ENCODE results near the gene DDX55.
A peak's percentile ranks its signal among the peaks of the same experiment; 100 is the strongest.
"Not testable (repeated sequence)": the region's sequence is repeated elsewhere in the genome, so short reads cannot be mapped to it uniquely, and the experiment has no call there.

Gene DDX55, protein sequence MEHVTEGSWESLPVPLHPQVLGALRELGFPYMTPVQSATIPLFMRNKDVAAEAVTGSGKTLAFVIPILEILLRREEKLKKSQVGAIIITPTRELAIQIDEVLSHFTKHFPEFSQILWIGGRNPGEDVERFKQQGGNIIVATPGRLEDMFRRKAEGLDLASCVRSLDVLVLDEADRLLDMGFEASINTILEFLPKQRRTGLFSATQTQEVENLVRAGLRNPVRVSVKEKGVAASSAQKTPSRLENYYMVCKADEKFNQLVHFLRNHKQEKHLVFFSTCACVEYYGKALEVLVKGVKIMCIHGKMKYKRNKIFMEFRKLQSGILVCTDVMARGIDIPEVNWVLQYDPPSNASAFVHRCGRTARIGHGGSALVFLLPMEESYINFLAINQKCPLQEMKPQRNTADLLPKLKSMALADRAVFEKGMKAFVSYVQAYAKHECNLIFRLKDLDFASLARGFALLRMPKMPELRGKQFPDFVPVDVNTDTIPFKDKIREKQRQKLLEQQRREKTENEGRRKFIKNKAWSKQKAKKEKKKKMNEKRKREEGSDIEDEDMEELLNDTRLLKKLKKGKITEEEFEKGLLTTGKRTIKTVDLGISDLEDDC

DNA sequence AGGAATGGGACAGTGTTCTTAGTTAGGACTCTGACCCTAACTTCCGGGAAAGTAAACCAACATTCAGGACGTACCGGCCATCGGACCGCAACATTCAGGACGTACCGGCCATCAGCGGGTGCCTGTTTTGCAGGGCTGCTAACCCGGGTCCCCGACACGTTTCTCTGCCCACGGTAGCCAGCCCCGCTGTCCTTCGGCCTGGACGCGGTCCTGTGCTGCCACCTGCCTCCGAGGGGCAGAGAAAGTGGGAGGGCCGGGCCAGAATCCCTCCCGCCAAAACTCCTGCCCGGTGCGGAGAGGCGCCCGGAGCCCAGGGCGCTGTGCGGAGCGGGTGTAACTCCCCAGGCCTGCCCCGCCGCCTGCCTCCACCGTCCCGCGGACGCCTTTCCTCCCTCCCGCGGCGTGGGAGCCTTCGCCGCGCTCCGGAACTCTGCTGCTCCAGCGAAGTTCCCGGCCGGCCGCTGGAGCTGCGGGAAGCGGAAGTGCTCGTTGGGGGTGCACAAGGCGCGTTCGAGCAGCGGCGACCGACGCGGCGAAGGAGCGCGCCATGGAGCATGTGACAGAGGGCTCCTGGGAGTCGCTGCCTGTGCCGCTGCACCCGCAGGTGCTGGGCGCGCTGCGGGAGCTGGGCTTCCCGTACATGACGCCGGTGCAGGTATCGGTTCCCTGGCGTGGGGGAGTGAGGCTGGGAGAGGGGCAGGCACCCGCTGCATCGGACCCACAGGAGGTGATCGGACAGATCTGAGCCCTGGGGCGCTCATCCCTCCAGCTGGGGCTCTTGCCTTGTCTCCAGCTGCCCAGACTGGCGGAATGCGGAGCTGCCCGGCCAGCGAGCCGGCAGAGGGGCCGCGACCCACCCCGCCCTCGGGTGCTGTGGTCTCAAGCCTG is at the start of gene DDX55:
Gene DDX55 (plus strand): TSS at position 498 of the 888 bp plus-strand sequence. CDS start 50 bp downstream, at position 548.
- peak; percentile 82 to 84 for DNase-seq

DNA sequence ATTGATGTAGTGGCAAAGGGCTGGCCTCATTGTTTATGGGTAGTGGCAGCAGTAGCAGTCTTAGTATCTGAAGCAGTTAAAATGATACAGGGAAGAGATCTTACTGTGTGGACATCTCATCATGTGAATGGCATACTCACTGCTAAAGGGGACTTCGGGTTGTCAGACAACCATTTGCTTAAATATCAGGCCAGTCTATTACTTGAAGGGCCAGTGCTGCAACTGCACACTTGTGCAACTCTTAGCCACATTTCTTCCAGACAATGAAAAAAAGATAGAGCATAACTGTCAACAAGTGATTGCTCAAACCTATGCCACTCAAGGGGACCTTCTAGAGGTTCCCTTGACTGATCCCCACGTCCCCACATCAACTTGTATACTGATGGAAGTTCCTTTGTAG is 47.8 kb upstream of the DDX55 start:
- DNase-seq = not testable (repeated sequence)

DNA sequence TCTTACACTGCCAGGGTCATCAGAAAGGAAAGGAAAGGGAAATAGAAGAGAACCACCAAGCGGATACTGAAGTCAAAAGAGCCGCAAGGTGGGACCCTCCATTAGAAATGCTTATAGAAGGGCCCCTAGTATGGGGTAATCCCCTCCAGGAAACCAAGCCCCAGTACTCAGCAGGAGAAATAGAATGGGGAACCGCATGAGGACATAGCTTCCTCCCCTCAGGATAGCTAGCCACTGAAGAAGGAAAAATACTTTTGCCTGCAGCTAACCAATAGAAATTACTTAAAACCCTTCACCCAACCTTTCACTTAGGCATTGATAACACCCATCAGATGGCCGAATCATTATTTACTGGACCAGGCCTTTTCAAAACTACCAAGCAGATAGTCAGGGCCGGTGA is 47.1 kb upstream of the DDX55 start:
- not testable (repeated sequence) for DNase-seq

DNA sequence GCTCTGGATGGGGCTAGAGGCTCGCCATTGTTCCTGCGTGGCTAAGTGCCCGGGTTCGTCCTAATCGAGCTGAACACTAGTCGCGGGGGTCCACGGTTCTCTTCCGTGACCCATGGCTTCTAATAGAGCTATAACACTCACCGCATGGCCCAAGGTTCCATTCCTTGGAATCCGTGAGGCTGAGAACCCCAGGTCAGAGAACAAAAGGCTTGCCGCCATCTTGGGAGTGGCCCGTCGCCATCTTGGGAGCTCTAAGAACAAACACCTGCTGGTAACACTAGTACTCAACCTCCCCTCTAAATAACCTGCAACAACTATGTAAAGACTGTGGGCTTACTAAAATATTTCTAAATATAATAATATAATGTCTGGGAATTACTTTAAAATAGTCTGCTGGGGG is 43.4 kb upstream of the DDX55 start:
- not testable (repeated sequence) for DNase-seq

- no peak for DNase-seq
These were observed 42.4 kb upstream of the DDX55 start for GRCh38 chr12:123559468-123559867.

DNA sequence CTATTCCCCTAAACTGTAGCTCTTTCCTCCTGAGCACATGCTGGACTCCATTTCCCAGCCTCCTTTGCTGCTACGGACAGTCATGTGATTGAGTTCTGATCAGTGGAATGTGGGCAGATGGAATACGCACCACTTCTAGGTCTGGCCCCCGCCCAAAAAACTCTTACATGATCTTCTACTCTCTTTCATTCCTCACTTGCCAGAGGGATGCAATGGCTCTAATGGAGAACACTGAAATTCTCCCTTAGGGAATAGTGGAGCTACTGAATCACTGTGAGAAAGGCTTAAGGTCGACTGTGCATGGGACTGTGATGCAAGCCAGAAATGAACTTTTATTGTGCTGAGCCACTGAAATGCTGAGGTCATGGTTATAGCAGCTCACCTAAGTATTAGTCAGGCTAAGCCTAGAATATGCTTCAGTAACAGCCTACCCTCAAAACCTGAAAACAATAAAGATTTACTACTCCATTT is 30.5 kb upstream of the DDX55 start:
- no peak for DNase-seq

DNA sequence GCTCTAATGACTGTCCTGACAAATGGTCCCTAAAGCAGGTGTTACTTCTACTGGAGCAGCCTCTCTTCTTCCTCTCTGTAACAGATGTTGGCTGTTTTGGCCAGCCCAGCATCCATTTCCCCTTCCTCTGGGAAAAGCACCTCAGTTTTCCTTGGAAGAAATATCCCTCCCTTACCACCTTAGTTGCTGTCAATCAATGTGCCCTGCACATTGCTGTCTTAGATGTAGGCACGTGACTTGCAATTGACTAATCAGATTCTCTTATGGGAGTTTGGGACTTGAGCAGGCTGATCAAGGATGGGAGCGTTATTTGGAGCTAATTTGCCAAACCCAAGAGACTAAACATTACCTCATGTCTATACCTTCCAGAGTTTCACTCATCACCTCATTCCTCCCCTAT is 29.5 kb upstream of the DDX55 start:
- DNase-seq = no peak

- no peak for DNase-seq
These were observed 28.0 kb upstream of the DDX55 start for GRCh38 chr12:123573870-123574269.

DNA sequence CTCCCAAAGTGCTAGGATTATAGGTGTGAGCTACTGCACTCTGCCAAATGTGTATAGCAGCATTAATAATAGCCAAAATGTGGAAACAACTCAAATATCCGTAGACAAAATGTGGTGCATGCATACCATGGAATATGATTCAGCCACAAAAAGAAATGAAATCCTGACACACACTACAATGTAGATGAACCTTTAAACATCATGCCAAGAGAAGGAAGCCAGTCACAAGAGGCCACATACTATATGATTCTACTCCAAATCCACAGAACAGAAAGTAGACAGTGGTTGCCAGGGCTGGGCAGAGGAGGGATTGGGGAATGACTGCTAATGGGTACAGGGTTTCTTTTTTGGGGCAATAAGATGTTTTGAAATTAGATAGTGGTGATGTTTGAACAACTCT is 25.3 kb upstream of the DDX55 start:
- no peak for DNase-seq

- no peak for DNase-seq
These were observed 23.7 kb upstream of the DDX55 start for GRCh38 chr12:123578243-123578642.

DNA sequence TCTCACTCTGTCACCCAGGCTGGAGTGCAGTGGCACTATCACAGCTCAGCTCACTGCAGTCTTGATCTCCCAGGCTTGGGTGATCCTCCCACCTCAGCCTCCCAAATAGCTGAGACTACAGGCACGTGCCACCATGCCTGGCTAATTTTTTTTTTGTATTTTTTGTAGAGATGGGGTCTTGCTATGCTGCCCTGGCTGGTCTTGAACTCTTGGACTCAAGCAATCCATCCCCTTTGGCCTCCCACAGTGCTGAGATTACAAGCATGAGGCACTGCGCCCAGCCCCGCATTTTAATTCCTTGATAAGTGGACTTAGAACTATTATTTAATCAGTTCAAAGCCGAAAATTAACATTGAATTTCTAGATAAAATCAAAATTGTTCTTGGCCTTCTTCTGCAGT is 23.1 kb upstream of the DDX55 start:
- DNase-seq = not testable (repeated sequence)

DNA sequence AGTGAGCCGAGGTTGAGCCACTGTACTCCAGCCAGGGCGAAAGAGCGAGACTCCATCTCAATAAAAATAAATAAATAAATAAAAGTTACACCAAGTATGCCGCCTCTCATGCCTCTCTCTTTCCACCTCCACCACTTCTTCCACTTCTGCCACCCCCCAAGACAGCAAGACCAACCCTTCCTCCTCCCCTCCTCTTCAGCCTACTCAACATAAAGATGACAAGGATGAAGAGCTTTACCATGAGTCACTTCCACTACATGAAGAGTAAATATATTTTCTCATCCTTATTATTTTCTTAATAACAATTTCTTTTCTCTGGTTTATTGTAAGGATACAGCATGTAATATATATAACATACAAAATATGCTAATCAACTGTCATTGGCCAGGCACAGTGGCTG is 21.1 kb upstream of the DDX55 start:
- no peak for DNase-seq

DNA sequence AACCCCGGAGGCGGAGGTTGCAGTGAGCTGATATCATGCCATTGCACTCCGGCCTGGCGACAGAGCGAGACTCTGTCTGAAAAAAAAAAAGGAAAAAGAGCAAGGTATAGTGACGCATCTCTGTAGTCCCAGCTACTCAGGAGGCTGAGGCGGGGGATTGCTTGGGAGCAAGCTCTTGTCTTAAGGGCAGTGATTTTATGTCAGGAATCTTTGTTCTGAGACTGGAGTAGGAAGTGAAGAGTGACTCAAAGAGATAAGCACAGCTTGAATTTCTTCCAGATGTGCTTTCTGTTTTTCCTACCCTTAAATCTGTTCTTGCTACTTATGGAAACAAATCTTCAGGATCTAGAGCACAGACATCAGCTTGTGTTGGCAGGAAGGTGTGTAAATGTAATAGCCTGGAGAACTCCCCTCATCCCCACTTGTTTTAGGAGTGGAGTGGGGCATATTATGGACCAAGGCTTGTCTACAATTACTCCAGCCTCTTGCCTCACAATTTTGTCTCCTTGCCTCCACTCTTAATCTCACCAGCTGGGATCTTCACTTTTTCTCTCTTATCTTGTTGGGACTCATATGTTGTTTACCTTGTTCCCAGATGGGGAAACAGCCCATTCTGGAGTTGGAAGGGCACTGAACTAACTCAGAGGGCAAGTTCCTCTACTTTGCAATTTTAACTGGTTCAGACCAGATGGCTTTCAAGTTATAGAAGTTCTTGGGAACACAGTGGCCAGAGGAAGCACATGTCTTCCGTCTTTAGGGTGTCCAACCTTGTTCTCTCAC is 10.0 kb upstream of the DDX55 start:
- no peak for DNase-seq

GRCh38 chr12:123595729-123596128 is 6.2 kb upstream of the DDX55 start:
- no peak for DNase-seq

DNA sequence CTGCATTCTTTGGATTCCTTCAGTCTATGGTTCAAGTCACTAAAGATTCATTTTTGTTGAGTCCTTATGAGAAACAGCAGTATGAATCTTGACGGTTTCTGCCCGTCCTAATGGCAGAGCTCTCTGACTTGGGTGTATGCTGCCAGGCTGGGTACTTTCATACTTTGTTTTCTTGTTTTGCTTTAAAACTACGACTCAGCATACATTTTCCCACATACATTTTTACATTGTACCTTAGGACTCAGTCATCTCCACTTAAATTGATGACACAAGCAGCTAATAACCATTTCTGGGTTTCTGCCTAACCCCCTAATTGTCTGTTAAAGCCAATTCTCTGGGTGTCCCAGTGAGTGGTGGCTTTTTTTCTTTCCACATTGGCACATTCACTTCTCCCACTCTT is 4.8 kb upstream of the DDX55 start:
- no peak for DNase-seq

DNA sequence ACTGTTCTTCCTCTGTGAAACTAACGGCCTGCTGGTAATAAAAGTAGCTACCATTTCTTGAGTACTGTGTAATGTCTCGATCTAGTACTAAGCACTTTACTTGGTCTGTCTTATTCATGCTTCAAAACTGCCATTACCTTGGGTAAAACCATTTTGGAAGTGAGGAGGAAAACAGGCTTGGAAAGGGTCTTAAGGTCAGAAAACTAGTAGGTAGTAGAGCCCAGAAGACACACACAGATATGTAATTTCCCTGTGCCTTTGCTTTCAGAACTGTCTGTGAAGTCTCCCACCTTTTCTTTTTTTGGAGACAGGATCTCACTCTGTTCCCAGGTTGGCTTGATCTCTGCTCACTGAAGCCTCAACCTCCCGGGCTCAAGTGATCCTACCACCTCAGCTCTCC is 3.4 kb upstream of the DDX55 start:
- DNase-seq = no peak

DNA sequence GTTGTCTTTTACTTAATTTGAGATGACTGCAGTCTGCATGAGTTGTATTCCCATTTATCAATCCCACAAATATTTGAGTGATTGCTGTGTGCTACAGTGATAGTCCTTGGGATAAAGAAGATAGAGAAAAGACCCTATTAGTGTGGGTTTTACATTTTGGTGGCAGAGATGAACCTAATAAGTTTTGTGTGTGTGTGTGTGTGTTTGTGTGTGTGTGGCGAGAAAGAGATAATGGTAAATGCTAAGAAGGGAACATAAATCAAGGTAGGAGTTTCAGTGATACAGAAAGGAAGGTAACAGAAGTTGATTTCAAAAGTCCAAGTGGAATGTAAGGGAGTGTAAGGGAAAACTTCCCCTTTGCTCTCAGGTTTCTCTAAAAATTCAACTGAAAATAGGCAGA is 2.6 kb upstream of the DDX55 start:
- DNase-seq = no peak

DNA sequence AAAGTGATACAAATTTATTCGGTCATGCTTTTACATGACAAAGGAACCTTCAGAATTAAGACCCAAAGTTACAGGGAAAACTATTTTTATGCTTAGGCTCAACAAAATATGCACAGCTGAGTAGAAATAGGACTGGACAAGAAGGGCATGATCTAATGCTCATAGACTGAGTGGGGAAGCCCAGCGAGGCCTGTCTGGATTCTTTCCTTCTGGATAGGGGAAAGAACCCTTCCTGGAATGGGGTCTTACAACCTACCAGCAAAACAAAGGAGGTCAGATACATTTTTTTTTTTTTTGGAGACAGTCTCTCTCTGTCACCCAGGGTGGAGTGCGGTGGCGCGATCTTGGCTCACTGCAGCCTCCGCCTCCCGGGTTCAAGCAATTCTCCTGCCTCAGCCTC is 2.2 kb upstream of the DDX55 start:
- no peak for DNase-seq

DNA sequence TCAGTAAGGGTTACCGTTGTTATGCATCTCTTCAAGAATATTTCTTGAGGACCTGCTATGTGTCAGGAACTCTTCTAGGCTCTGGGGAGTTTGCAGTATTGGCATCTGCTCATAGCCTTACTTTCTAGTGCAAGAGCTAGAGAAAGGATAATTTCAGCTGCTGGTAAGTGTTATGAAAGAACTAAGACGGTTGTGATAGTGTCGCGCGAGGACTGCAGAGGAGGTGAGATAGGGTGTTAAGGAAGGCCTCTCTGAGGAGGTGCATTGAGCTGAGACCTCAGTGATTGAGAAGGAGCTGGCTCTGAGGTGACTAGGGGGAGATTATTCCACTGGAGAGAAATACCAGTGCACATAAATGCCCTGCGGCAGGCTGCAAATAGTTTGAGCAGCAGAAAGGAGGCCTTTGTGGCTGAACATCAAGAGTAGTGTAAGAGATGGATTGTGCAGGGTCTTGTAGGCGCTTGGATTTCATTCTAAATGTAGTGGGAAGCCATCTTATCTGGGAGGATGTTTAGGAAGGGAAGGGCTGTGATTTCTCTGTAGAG is 824 bp downstream of the DDX55 start:
- DNase-seq = no peak

DNA sequence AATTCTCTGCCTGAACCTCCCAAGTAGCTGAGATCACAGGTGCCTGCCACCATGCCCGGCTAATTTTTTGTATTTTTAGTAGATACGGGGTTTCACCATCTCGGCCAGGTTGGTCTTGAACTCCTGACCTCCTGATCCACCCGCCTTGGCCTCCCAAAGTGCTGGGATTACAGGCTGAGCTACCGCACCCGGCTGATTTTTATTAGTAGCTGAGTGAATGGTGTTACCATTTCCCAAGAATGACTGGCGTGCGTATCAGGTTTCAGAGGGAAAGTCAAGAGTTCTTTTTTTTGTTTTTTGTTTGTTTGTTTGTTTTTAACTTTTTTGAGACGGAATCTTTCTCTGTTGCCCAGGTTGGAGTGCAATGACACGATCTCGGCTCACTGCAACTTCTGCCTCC is 1.6 kb downstream of the DDX55 start:
- not testable (repeated sequence) for DNase-seq

- DNase-seq = no peak
These were observed 5.9 kb downstream of the DDX55 start for GRCh38 chr12:123607756-123608155.

- DNase-seq = no peak
These were observed 6.3 kb downstream of the DDX55 start for GRCh38 chr12:123608182-123608581.
